NOMO-1 (cell line): ENCODE measurements around the gene ZNF280B.
"Not testable (repeated sequence)": the region's sequence is repeated elsewhere in the genome, so short reads cannot be mapped to it uniquely, and the experiment has no call there.

ENCODE experiments used
- DNase-seq, 2 experiments: peaks; one replicate each; lab custom pipeline; 2025; ENCODE audit not compliant: unreplicated experiment in 2 of 2; lab: John Stamatoyannopoulos, UW

Gene ZNF280B

GRCh38 chr22:22442928-22443709, 65.4 kb downstream of the ZNF280B start:
- no peak for DNase-seq

- DNase-seq, result not testable (repeated sequence)
Observed at GRCh38 chr22:22441626-22442025, 66.9 kb downstream of the ZNF280B start.

GRCh38 chr22:22440188-22440587, 68.4 kb downstream of the ZNF280B start:
- no peak for DNase-seq
